Testis (tissue), 3 donors: ENCODE results near the gene FILIP1. TPM values are rescaled to one million over a fixed set of nuclear protein-coding genes. Genes with fewer than 3 reads are reported as not detected.
A peak's percentile ranks its signal among the peaks of the same experiment; 100 is the strongest.

Source experiments
- DNase-seq: peaks from one replicate; pipeline ENCODE4 v3.0.0-alpha.2; 2019
- H3K27ac ChIP-seq, 2 donors: fragments of 200-600 bp; sonication (generic); one replicate each; pipeline ENCODE4 v1.5.1; 2019
- H3K27me3 ChIP-seq: fragments of 200-600 bp; sonication (generic); one replicate; pipeline ENCODE4 v1.5.1; 2019
- H3K36me3 ChIP-seq: fragments of 200-600 bp; sonication (generic); one replicate; pipeline ENCODE4 v1.5.1; 2017; ENCODE audit warnings: low read depth; ENCODE audit errors: missing control alignments
- H3K4me1 ChIP-seq: fragments of 200-600 bp; sonication (generic); one replicate; pipeline ENCODE4 v1.5.1; 2019
- H3K4me3 ChIP-seq, 2 donors: fragments of 200-600 bp; sonication (generic); one replicate each; pipeline ENCODE4 v1.5.1; 2017 to 2019
- H3K9me3 ChIP-seq: fragments of 200-600 bp; sonication (generic); one replicate; pipeline ENCODE4 v1.5.1; 2017
- POLR2A ChIP-seq: fragments of 450-650 bp; IDR thresholded peaks from one replicate; pipeline ENCODE4 v1.6.1; 2017; ENCODE audit warnings: antibody characterized with exemption, mild to moderate bottlenecking, moderate library complexity
- WGBS, 2 donors: methylation state at CpG; one replicate each; pipeline ENCODE4 v1.1.5; 2018; 5-methylcytosine and 5-hydroxymethylcytosine counted together
- intact Hi-C: fragments of 100-400 bp; cut with DNase I; formaldehyde crosslinking; loops from one replicate; pipeline ENCODE4 v1.15.1; 2023; ENCODE audit warnings: low total_unique reads
- polyA plus RNA-seq: library from polyadenylated mRNA; stranded (reverse); fragments of 350-450 nt; fragmentation: Illumina TruSeq; extraction: RNeasy Lipid Tissue Mini Kit (QIAGEN cat#74804); gene quantifications from one replicate; pipeline ENCODE4 v1.2.3, GENCODE V29; 2014; ENCODE audit warnings: low read depth, low replicate concordance; ENCODE audit not compliant: insufficient read depth
- total RNA-seq, 2 donors: library from RNA; depleted of rRNA; stranded (reverse); fragments of >200 nt; gene quantifications; one replicate each; pipeline ENCODE4 v1.2.3, GENCODE V29; 2016
- TF ChIP-seq, protein P1 (sequence below), 3 experiments: fragments of 450-650 bp in 2 of 3; fragments of 200-600 bp in 1 of 3; sonication (generic) in 1 of 3; IDR thresholded peaks; one replicate each; pipeline ENCODE4 v1.5.1; 2016 to 2019; ENCODE audit warnings: antibody characterized with exemption in 3 of 3, mild to moderate bottlenecking in 2 of 3, moderate library complexity in 1 of 3

FILIP1 gene
- total and polyA plus RNA-seq, 3 donors from 2014 or later, result 2.0 to 3.1 (median 2.7) TPM

DNA sequence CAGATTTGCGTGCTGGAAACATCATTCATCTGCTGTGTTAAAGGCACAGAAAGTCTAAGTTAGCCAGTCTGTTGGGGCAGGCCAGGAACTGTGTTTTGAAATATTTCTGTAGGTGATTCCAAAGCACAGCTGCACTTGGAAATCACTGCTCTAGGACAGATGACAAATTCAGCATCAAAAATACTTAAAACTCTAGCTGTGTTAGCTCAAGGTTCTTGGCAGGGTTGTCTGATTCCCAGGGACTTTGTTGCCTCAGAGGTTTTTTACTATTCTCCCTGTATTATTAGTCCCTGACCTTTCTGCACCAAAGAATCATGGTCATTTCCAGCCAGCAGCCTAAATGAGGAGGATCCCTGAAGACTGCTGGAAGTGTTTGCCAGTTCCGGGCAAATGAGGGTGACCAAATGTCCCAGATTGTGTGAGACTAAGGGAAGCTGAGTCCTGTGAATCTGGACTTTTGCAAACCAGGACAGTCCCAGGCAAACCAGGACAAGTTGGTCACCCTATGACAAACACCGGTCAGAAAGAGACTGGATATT, 124.7 kb downstream of the FILIP1 start:
- Histone ChIP-seq H3K27ac (no peak overlapping the region), H3K27me3 (no peaks in the 10 kb centered on the region), H3K4me1 (no peaks in the 10 kb centered on the region), H3K4me3 (no peak overlapping the region), H3K36me3 (no peaks in the 10 kb centered on the region), H3K9me3 (no peaks in the 10 kb centered on the region)
- intact Hi-C loops, result no loop called here
- 65 to 72% methylated on average over 3 of the region's 3 CpGs for WGBS, 2 donors
- DNase-seq, result peak; percentile 15
- TF ChIP-seq, protein P1, sequence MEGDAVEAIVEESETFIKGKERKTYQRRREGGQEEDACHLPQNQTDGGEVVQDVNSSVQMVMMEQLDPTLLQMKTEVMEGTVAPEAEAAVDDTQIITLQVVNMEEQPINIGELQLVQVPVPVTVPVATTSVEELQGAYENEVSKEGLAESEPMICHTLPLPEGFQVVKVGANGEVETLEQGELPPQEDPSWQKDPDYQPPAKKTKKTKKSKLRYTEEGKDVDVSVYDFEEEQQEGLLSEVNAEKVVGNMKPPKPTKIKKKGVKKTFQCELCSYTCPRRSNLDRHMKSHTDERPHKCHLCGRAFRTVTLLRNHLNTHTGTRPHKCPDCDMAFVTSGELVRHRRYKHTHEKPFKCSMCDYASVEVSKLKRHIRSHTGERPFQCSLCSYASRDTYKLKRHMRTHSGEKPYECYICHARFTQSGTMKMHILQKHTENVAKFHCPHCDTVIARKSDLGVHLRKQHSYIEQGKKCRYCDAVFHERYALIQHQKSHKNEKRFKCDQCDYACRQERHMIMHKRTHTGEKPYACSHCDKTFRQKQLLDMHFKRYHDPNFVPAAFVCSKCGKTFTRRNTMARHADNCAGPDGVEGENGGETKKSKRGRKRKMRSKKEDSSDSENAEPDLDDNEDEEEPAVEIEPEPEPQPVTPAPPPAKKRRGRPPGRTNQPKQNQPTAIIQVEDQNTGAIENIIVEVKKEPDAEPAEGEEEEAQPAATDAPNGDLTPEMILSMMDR (IDR thresholded peaks at IDR 0.05), result no peak
- TF ChIP-seq POLR2A, result no peak

DNA sequence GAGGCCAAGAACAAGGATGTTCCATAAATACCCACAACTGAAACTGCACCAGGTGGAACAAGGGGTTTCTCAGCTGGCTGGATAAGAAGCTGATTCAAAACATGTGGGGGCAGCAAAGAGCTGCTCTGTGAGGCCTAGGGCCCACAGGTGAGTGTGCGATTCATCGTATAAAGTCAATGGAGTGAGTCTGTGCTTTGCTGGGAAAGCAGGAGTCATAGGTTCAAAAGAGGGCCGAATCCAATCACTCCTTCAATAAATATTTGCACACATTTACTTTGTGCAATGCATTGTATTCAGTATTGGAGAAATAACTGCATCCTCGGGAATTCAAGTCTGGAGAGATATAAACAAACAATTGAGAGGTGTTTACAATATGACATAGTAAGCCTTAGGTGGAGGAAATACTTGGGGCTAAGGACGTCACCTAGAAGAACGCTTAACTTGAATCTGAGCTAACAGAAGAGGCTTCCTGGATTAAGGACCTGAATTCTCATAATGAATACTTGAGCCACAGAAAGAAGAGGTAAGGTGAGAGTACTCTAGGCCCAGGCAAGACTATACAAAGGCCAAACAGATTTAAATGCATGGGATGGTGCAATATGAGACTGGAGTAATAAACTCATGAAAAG, 125.3 kb downstream of the FILIP1 start:
- Histone ChIP-seq H3K27ac (no peak overlapping the region), H3K9me3 (no peaks in the 10 kb centered on the region), H3K4me3 (no peak overlapping the region), H3K27me3 (no peaks in the 10 kb centered on the region), H3K36me3 (no peaks in the 10 kb centered on the region), H3K4me1 (no peaks in the 10 kb centered on the region)
- TF ChIP-seq, protein P1 (IDR thresholded peaks at IDR 0.05), result peak in 1 of 3 experiments; percentile 6
- TF ChIP-seq POLR2A, result no peak
- 85 to 88% methylated on average over 6 of the region's 6 CpGs for WGBS, 2 donors
- peak; percentile 35 for DNase-seq
- intact Hi-C loops, result no loop called here

DNA sequence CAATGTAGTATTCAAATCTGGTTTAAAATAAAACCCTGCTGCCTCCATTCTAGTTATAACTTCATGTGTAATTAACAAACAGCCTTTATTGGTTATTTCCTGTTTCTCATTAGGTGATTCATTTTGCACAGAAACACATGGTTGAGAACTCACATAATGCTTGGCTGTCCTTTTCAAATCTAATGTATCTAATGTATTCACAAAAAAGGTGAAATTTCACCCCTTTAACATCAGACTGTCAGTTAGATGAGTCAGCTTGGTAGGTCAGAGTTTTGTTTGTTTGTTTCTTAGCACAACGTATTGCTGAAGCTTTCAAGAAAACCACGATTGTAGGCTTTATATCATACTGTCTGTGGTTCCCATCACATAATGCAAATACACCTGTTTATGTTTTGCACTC, 130.3 kb downstream of the FILIP1 start:
- intact Hi-C loops, result no loop called here
- Histone ChIP-seq H3K4me3 (no peak overlapping the region), H3K36me3 (no peaks in the 10 kb centered on the region), H3K27me3 (no peaks in the 10 kb centered on the region), H3K4me1 (no peaks in the 10 kb centered on the region), H3K9me3 (no peaks in the 10 kb centered on the region), H3K27ac (no peak overlapping the region)
- 87 to 93% methylated on average over 2 of the region's 2 CpGs for WGBS, 2 donors
- DNase-seq, result no peak
- TF ChIP-seq POLR2A, result no peak
- TF ChIP-seq, protein P1 (IDR thresholded peaks at IDR 0.05), result no peak

- H3K4me1 ChIP-seq, result peaks cover 7% of the 10 kb centered on the region
- no peak for TF ChIP-seq POLR2A
- TF ChIP-seq, protein P1 (IDR thresholded peaks at IDR 0.05), result no peak
- no peak for DNase-seq
- no peaks in the 10 kb centered on the region for H3K36me3 ChIP-seq
- H3K4me3 ChIP-seq, result no peak overlapping the region
- H3K27me3 ChIP-seq, result no peaks in the 10 kb centered on the region
- no peak overlapping the region for H3K27ac ChIP-seq
- WGBS, 2 donors, result 95 to 98% methylated on average over 4 of the region's 4 CpGs
- H3K9me3 ChIP-seq, result no peaks in the 10 kb centered on the region
- intact Hi-C loops, result no loop called here
Measured at GRCh38 chr6:75353644-75354043, 140.0 kb downstream of the FILIP1 start.

DNA sequence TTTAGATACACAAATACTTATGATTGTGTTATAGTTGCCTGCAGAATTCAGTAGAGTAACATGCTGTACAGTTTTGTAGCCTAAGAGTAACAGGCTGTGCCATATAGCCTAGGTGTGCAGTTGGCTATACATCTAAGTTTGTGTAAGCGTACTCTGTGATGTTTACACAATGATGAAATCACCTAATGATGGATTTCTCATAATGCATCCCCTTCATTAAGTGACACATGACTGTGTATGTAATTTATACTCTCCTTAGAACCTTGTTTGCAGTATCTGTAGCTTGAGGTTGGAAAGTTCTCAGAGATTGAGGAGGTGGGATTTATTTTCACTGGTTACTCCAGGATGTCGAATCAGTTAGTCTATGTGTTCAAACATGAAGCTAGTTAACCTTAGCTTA, 142.0 kb downstream of the FILIP1 start:
- intact Hi-C loops, result no loop called here
- no peaks in the 10 kb centered on the region for H3K9me3 ChIP-seq
- no peaks in the 10 kb centered on the region for H3K27me3 ChIP-seq
- DNase-seq, result no peak
- H3K27ac ChIP-seq, result no peak overlapping the region
- WGBS, 2 donors, result 93 to 95% methylated on average over 2 of the region's 2 CpGs
- no peak overlapping the region for H3K4me3 ChIP-seq
- peaks cover 7% of the 10 kb centered on the region for H3K4me1 ChIP-seq
- TF ChIP-seq, protein P1 (IDR thresholded peaks at IDR 0.05), result no peak
- TF ChIP-seq POLR2A, result no peak
- H3K36me3 ChIP-seq, result no peaks in the 10 kb centered on the region
